ENCODE data around the gene SEMA7A.

SEMA7A gene

GRCh38 chr15:74386496-74387140, 47.1 kb downstream of the SEMA7A start:
- Histone ChIP-seq H3K9ac (ENCODE audit: low read length) (no peak overlapping the region), H3K79me2 (ENCODE audit: insufficient read depth, low read length) (no peaks in the 10 kb centered on the region), H3F3A (ENCODE audit: insufficient read depth, low read length) (no peaks in the 10 kb centered on the region), H3K27ac (ENCODE audit: low read depth, low read length, poor library complexity, severe bottlenecking) (no peak overlapping the region), H3K4me1 (ENCODE audit: insufficient read depth, low read length, severe bottlenecking) (no peaks in the 10 kb centered on the region), H3K4me3 (ENCODE audit: low read depth, low read length, poor library complexity, severe bottlenecking) (no peak overlapping the region), H3K27me3 (ENCODE audit: insufficient read depth, low read length) (peaks cover 15% of the 10 kb centered on the region), H3K36me3 (ENCODE audit: insufficient read depth, low read length) (no peaks in the 10 kb centered on the region), H2AFZ (ENCODE audit: low read length) (no peak overlapping the region), H3K9me3 (ENCODE audit: low read length) (no peaks in the 10 kb centered on the region), H3K4me2 (ENCODE audit: low read length) (no peak overlapping the region), H4K20me1 (ENCODE audit: insufficient read depth, low read length) (no peaks in the 10 kb centered on the region), H3K9me2 (ENCODE audit: low read depth, low read length) (no peaks in the 10 kb centered on the region)
- no peak for TF ChIP-seq EZH2 (IDR thresholded peaks at IDR 0.05; ENCODE audit: borderline replicate concordance, low read length)
- no peak for TF ChIP-seq CTCF (IDR thresholded peaks at IDR 0.05; ENCODE audit: low read length)

GRCh38 chr15:74385733-74386132, 48.0 kb downstream of the SEMA7A start:
- H3K4me2 ChIP-seq (ENCODE audit: low read length) = no peak overlapping the region
- H4K20me1 ChIP-seq (ENCODE audit: insufficient read depth, low read length) = no peaks in the 10 kb centered on the region
- no peak overlapping the region for H3K9ac ChIP-seq (ENCODE audit: low read length)
- H2AFZ ChIP-seq (ENCODE audit: low read length) = no peak overlapping the region
- H3K27me3 ChIP-seq (ENCODE audit: insufficient read depth, low read length) = peaks cover 15% of the 10 kb centered on the region
- TF ChIP-seq EZH2 (IDR thresholded peaks at IDR 0.05; ENCODE audit: borderline replicate concordance, low read length) (no peak), CTCF (IDR thresholded peaks at IDR 0.05; ENCODE audit: low read length) (no peak)
- no peaks in the 10 kb centered on the region for H3F3A ChIP-seq (ENCODE audit: insufficient read depth, low read length)
- no peaks in the 10 kb centered on the region for H3K9me2 ChIP-seq (ENCODE audit: low read depth, low read length)
- no peaks in the 10 kb centered on the region for H3K9me3 ChIP-seq (ENCODE audit: low read length)
- no peaks in the 10 kb centered on the region for H3K79me2 ChIP-seq (ENCODE audit: insufficient read depth, low read length)
- no peaks in the 10 kb centered on the region for H3K36me3 ChIP-seq (ENCODE audit: insufficient read depth, low read length)
- H3K4me3 ChIP-seq (ENCODE audit: low read depth, low read length, poor library complexity, severe bottlenecking) = no peak overlapping the region
- no peaks in the 10 kb centered on the region for H3K4me1 ChIP-seq (ENCODE audit: insufficient read depth, low read length, severe bottlenecking)
- no peak overlapping the region for H3K27ac ChIP-seq (ENCODE audit: low read depth, low read length, poor library complexity, severe bottlenecking)

GRCh38 chr15:74384881-74385643, 48.7 kb downstream of the SEMA7A start:
- H3K79me2 ChIP-seq (ENCODE audit: insufficient read depth, low read length) = no peaks in the 10 kb centered on the region
- no peaks in the 10 kb centered on the region for H3K9me3 ChIP-seq (ENCODE audit: low read length)
- H3K4me3 ChIP-seq (ENCODE audit: low read depth, low read length, poor library complexity, severe bottlenecking) = no peak overlapping the region
- H3F3A ChIP-seq (ENCODE audit: insufficient read depth, low read length) = no peaks in the 10 kb centered on the region
- no peaks in the 10 kb centered on the region for H4K20me1 ChIP-seq (ENCODE audit: insufficient read depth, low read length)
- H3K27ac ChIP-seq (ENCODE audit: low read depth, low read length, poor library complexity, severe bottlenecking) = no peak overlapping the region
- peaks cover 15% of the 10 kb centered on the region for H3K27me3 ChIP-seq (ENCODE audit: insufficient read depth, low read length)
- no peak overlapping the region for H2AFZ ChIP-seq (ENCODE audit: low read length)
- no peaks in the 10 kb centered on the region for H3K4me1 ChIP-seq (ENCODE audit: insufficient read depth, low read length, severe bottlenecking)
- H3K9ac ChIP-seq (ENCODE audit: low read length) = no peak overlapping the region
- no peak overlapping the region for H3K4me2 ChIP-seq (ENCODE audit: low read length)
- H3K36me3 ChIP-seq (ENCODE audit: insufficient read depth, low read length) = no peaks in the 10 kb centered on the region
- no peaks in the 10 kb centered on the region for H3K9me2 ChIP-seq (ENCODE audit: low read depth, low read length)
- TF ChIP-seq CTCF (IDR thresholded peaks at IDR 0.05; ENCODE audit: low read length) = no peak
- TF ChIP-seq EZH2 (IDR thresholded peaks at IDR 0.05; ENCODE audit: borderline replicate concordance, low read length) = no peak
